GM12874 (cell line): ENCODE data around the gene RABEP2.

Experiments
- CTCF ChIP-seq: IDR thresholded peaks from 2 replicates; pipeline ENCODE4 v1.5.1; 2011; ENCODE audit warnings: low read depth, mild to moderate bottlenecking, control low read depth, low read length, moderate library complexity; ENCODE audit not compliant: insufficient read depth

RABEP2 gene

GRCh38 chr16:28873543-28874201 lies 51.4 kb downstream of the RABEP2 start:
- peak; percentile 86 for TF ChIP-seq CTCF

- TF ChIP-seq CTCF, result no peak
Observed at GRCh38 chr16:28872952-28873351, 52.1 kb downstream of the RABEP2 start.

GRCh38 chr16:28869201-28869600 lies 55.8 kb downstream of the RABEP2 start:
- no peak for TF ChIP-seq CTCF

- TF ChIP-seq CTCF, result no peak
Observed at GRCh38 chr16:28867241-28867640, 57.8 kb downstream of the RABEP2 start.

GRCh38 chr16:28866454-28866804 lies 58.6 kb downstream of the RABEP2 start:
- TF ChIP-seq CTCF, result no peak

- no peak for TF ChIP-seq CTCF
Observed at GRCh38 chr16:28865722-28866453, 59.1 kb downstream of the RABEP2 start.

- TF ChIP-seq CTCF, result no peak
Observed at GRCh38 chr16:28865001-28865688, 59.9 kb downstream of the RABEP2 start.
